ENCODE results near the gene ARAP3.
A peak's percentile ranks its signal among the peaks of the same experiment; 100 is the strongest.

The ARAP3 gene

DNA sequence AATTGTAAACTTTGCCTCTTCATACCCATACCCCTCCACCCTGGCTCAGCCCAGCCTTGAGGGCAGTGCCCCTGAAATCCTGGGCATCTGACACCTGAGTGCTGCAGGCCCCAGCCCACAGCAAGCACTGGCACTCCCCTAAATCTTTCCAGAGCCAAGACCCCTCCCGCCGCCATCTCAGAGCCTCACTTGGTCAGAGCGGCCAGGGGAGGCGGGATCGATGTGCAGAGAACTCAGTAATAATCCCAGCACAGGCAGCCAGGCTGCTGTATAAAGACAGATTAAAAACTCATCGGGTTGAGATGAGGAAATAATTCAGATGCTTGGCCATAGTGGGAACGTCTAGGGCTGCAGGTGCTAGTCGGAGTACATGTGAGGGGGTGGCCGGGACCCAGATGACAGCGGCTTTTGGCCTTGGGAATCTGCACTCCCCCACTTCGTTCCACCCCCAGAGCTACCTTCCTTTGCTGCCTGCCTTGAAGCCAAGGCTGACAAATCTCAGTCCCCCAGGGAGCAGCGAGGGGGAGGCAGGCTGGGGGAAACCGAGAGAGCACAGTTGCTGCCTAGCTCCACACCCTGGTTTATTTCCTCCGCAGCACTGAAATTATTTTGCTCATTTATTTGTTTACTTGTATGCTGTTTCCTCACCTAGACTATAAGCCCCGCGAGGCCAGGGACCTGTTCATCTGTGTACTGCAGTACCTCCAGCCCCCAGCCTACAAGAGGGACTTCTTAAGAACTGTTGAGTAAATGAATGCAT is 19.5 kb upstream of the ARAP3 start:
- peak; percentile 26 for DNase-seq

DNA sequence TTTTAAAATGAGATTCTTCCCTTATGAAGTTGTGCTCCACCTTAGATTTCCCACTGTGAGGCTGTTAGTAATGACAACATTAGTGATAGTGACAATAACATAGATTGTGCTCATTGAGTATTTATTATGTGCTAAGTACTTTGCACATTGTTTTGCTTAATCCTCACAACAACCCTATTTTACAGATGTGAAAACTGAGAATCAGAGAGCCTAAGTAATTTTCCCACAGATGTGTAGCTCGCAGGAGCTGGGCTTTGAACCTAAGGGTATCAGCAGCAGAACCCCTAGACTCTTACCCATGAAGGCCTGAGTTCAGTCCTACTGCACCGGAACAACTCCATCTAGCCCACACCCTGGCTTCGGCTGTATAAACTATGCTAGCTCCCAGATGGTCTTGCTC is 15.6 kb upstream of the ARAP3 start:
- no peak for DNase-seq

DNA sequence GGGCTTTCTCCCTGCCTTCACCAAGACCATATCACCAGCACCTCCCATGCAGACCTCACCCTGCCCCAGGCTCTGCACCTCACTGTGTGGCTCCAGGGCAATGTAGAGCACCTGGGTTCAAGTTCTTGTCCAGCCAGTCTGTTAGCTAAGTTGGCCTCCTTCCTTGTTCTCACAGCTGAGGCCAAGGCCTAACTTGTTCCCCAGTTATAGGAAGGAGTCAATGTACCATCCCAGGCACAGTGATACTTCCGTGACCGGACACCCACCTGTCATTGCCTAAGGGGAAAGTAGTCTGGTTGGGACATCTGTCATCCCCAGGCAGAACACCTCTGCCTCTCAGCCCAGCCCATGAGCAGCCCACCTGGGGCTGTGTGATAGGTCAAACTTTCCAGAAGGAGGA is 14.4 kb upstream of the ARAP3 start:
- DNase-seq = no peak

DNA sequence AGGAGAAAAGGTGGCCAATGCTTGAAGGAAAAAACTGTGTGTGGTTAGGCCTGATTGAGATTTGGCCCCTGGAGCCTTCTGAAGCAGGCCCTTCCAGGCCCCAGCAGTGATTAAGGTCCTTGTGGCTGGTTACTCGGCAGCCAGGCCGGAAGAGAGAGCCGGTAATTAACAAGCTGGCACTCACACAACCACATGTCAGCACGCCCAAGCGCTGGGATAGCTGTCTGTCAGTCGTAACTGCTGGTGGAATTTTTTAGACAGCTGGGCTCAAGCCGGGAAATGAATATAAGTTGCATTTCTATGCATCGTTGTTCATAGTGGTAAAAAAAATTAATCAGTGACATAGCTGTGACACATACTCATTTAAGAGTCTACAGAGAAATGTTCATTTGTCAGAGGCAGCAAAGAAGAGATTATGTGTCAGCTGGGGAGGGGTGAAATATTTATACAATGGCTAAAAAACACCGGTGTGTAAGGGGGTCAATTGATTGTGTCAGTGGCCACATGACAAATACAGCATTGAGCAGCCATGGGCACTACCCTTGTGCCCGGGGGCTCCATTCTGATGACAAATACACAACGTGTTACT is 13.7 kb upstream of the ARAP3 start:
- DNase-seq = no peak

DNA sequence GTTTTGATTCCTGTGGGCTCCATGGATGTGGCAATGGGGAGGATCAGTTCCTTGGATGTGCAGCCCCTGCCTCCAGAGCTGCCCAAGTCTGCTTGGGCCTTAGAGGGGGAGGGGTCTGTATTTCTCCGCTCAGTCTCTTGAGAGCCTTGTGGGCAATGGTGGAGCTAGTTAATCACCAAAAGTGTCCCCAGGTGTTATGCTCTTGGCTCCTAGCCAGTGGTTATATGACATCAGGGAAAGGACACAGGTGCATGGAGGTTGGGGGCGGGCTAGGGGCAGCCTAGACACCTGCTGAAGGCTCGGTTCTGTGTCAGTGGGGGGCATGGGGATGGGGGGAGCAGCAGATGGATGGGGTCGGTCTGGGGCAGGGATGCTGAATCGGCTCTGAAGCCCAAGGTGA is 12.4 kb upstream of the ARAP3 start:
- DNase-seq = no peak

DNA sequence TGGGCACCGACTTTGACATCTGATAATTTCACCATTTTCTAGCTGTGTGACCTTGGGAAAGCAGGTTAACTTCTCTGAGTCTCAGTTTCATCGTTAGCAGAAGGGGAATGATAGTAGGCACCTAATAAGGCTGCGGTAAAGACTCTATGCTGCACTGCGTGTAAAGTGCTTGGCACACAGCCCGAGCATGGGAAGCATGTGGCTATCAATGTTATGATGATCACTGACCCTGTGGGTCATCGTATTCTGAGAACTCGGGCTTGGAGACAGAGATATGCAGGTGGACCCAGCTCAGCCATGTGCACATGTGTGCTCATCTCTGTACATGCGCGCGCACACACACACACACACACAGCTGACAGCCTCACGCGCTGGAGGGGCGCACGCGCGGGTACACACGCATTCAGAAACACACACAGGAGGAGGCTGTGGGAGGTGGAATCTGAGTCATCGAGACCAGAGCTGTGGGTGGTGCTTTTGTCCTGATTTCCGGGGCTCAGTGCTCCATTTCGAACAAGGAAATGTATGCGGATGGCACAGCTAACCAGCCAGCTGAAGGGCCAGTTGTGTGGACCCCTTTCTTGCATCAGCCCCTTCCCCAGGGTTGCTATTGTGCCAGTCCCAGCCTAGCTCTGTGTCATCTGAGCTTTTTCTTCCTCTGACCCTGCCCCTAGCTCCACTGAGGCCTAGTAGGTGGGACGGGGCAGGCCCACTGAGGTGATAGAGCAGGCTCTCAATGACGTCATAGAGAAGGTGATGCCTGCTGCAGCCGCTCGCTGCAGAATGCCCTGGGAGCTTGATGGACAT is 11.1 kb upstream of the ARAP3 start:
- peak; percentile 88 for DNase-seq

DNA sequence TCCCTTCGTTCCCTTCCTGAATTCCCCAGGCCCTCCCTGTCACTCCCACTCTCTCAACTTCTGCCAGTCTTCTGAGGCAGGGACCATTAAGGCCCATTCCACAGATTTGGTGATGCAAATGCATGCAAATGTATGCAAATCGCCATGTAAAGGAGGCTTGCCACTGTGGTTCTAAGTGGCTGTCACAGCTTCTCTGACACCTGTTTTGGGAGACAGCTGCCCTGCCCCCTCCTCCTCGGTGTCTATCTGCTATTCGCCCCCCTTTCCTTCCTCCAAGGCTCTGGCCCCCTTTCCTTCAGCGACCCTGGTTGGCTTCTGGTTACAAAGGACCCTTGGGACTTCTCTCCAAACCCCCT is 10.5 kb upstream of the ARAP3 start:
- peak; percentile 11 for DNase-seq

DNA sequence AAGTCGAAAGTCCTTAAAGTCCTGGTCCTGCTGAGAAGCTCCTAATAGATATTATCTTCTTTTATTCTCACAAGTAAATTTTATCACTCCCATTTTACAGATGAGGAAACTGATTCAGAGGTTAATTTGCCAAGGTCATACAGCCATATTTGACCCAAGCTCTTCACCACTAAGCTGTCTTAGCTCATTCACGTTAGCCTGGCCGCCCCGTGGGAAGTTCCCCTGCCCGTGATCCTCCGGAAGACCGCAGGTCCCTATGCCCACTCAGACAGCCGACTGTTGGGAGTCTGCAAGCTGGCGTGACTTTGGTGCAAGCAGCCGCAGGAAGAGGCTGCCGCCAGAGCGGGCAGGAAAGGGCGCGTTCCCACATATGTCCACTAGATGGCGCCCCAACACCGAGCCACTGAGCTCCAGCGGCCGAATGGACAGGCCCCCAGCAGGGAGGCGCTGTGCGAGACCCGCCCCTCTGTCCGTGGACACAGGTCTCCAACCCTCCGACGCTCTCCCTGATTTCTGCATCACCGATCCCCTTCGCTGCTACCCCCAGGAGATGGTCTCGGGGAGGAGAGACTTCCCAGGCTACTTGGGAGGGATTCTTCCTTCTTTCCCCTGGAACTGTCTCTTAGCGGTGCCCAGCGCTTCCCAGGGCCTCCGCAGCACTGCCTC is 10.0 kb upstream of the ARAP3 start:
- DNase-seq = peak; percentile 89

DNA sequence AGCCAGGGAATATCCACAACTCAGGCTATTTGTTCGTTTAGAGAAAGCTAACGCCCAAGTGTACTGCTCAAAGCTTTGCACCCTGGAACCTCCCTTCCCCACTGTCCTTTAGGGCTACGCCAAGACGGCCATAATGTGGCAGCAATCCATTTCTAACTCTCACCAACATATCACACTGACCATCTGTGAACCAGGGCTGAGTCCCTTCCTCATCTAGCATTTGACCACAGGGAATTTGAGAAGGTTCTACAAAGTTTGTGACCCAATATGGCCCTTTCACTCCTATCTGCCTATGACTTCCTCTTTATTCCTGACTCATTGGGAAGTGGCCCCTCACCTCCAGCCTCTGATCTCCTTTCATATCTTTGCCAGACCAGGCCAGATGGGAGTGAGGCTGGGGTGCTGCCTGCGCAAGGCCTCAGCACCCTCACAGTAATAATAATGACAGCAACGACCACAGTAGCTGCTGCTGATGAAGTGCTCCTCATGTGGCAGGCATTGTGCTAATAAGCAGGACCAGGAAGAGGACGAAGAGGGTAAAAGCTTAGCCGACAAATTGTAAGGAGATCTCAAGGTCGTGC is 9.3 kb upstream of the ARAP3 start:
- no peak for DNase-seq

DNA sequence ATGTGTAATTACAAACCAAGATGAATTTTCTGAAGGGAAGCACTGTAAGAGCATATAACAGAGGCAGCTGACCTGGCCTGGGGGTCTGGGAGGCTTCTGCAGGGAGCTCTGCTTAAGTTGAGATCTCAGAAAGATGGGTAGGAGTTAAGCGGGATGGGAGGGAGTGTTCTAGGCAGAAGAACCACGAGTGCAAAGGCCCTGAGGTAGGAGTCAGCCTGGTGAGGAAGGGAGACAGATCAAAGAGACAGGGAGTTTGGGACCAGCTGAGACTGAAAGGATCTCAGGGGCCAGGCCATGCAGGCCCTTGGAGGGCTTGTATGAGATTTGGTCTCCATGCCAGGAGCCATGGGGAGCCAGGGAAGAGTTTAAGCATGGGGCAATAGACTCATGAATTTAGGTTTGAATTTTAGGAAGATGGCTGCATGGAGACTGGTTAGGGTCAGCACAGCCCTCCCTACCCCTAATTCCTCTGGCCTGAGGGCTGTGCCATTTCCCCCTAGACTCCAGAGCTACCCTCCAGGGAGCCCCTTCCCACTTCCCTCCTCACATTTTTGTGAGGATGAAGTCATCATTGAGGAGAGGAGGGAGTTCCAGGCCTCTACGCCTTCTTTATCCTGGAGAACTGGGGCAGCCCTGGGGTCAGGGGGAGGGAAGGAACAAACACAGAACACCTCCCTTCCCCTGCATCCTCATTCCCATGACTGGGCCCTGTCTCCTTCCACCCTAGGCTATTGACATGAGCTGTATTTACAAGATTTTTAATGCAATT is 4.8 kb upstream of the ARAP3 start:
- no peak for DNase-seq

DNA sequence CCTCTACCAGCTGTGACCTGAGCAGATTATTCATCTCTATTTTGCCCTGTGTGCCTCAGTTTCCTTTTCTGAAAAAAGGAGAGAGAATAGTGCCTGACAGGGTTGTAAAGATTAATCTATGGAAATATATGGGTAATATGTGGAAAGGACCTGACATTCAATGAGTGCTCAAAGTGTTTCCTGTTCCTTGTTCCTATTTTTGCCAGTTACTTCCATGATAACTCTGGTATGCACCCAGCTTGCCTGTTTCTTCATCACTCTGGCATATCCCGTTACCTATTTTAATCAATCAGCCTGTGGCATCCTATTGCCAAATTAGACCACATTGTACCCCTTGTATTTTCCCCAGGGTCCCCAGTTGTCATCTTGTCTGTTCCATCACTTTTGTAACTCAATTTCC is 3.6 kb upstream of the ARAP3 start:
- DNase-seq = no peak

DNA sequence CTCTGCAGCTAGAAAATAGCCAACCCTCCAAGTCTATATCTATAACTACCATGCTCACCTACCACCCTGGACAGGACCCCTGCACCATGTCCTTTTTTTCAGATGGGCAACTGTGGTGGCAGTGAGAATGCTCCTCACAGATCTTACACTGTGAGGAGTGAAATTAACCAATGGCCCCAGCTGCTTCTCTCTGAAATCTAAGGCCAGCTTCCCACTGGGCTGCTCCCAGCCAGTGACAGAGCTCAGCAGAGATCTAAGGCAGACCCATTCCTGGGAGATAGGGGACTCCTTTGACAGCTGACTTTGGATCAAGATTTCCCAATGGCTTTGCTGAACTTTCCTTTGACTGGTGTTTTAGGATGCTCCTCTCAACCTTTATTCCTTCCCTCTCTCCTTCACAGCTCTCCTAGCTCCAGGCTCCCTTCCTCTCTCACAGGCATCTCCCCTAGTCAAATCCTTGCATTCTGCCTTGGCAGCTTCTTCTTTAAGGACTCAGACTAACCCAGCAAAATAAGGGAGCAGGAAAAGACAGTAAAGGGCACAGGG is 1.6 kb upstream of the ARAP3 start:
- no peak for DNase-seq

DNA sequence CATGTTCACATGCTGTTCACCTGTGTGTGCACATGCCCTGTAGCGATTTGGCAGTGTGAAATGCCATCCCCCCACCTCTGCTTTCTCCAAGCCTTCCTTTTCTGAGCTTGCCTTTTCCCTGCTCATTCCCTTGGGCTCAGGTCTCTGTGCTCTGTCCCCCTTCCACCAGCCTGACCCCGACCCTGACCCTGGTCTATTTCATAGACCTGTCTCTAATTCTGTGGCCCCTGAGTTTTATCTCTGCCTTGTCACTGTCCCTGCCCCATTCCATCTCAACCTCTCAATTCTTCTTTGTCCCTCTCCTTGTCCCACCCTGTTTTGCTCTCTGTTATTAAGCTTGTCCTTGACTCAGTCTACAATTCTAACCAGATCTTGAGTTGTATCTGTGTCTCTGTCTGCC is 735 bp downstream of the ARAP3 start:
- no peak for DNase-seq

DNA sequence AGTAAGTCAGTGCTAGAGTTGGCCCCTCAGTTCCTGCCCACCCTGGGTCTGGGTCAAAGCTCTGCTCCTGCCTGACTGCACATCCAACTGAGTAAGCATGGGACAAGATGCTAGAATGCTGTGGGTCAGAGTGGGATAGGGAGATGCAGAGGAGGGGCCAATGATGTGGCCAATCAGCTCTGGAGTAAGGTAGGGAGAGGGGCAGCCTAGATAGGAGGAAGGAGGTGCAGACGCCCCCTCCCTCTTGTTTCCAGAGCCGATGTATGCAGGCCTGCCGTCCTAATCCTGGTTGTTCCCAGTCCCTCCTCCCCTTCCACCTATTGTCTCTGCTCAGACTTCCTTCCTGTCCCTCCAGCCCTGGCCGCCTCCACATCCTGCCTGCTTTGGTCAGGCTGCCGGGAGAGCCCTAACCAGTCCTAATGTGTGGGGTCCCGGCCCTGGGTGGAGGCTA is 1.3 kb downstream of the ARAP3 start:
- DNase-seq = no peak

DNA sequence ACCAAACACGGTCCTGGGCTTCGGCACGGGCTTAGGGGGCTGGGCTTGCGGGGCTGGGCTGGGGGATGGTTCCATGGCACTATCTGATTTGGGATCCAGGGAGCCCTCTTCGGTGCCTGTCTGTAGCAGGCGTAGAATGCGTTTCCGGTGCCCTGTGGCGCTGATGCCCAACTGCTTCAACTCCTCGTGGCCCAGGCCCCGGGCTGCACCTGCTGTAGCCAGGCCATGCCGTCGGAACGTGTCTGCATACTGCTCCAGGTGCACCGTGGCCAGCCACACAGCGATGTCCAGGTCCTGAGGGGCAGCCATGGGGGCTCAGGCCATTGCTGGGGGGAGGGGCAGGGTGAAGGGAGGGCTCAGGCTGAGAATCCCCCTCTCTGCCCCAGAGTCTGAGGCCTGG is 1.9 kb downstream of the ARAP3 start:
- DNase-seq = no peak

DNA sequence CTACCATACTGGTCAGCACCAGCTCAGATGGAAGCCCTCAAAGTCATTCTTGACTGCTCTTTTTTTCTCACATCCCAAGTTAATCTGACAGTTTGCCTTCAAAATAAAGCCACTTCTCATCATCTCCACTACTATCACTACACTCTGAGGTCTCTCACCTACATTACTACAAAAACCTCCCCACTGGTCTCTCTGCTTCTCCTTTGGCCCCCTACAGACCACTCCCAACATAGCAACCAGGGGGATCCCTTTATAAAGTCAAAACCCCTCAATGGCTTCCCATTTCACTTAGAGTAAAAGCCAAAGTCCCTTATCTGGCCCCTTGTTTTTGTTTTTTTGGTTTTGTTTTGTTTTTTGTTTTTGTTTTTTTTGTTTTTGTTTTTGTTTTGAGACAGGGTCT is 4.6 kb downstream of the ARAP3 start:
- DNase-seq = no peak

DNA sequence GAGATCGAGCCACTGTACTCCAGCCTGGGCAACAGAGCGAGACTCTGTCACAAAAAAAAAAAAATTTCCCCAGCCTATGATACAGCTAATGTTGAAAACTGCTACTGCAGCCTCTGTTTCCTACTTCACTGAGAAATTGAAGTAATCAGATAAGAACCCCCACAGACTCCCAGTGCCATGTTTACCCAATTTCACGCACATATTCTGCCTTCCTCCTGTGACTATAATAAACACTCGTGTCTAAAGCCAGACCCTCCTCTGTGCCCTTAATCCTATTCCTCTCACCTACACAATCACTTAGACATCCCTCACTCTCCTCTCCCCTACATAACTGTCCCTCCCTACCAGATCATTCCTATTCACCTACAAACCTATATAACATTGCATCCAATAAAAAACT is 6.4 kb downstream of the ARAP3 start:
- DNase-seq = no peak

DNA sequence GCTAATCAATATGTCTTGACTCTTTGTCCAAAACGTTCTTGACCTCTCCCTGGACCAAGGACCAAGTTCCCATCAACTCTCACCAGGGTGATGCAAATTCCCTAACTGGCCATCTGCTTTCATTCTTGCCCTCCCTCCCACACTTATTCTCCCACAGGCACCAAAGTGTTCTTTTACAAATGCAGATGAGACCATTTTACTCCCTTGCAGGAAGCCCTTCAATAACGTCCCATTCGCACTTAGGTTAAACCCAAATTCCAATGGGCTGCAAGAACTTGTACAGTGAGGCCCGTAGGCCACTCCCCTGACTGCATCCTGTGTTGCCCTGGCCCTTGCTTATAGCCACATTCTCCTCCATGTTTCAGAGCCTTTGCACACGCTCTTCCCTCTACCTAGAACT is 7.3 kb downstream of the ARAP3 start:
- DNase-seq = no peak

DNA sequence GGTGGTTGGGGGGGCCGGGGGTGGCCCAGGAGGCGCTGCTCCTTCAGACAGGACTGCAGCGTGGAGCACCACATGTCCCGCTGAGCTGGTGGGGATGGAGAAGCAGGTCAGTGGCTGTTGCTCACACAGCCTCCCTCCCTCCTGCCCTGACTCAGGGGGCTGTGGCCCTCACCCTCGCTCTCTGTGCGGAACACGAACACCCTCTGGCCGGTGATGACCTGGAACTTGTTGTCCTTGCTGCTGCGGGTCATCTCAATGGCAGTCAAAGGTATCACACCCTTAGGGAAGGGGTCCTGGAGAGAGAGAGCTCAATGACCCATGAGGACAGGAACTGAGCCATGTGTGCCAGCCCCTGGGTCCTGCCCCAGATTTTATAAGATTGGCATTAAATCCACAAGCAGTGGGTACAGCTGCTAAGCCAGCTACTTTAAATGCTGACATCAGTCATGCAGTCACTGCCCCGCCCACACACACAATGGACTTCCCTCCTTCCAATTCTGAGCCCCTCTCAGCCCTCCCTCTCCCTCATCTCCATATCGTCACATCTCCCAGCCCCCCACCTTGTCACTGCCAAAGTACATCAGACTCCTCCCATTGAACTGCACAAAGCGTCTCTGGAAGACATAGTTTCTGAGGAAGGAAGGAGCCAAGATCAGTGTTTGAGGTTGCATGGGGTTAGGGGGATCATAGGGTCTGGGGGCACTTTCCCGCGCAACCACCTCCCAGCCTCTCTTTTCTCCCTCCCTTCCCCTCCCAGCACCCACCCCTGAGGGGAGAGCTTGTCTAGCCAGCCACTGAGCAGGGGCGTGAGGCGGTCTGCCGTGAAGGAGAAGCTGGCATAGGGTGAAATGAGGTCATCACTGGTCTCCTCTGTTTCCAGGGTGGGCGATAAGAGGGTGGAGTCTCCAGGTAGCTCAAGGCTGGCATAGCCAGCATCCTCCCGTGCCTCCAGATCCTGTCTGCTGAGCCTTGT is 8.9 kb downstream of the ARAP3 start:
- DNase-seq = no peak

DNA sequence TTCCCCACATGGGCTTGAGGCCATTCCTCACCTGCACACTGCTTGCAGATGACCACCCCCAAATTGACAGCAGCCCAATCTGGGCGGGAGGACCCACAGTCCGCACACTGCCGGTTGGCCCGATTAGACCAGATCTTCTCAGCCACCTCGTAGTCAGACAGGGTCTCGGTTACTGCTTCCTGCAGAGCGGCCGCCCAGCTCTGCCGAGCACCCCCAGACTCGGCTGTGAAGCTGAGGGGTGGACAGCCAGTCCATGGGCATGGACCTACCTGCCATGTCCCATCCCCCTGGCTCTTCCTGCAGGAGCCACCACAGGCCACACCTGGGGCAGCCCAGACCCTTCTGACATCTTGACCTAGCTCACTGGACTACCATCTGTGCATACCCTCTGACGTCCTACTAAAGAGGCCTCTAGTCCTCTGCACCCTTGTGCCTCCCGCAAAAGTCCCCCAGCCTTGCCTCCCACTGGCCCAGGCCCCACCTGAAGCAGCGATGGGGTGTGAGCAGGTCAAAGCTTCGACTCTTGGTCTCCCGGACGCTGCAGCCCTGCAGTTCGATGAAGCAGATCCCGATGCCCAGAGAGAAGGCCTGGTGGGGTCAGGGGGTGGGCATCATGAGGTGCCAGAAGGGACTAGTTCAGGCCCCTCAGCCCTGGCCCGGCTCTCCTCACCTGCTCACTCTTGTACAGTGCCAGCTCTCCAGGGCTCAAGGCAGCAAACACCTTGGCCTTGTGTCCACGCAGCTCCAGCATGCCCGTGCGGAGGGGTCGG is 9.8 kb downstream of the ARAP3 start:
- DNase-seq = no peak
